Upper lobe of left lung (tissue), 4 donors: ENCODE data around the gene PGA3.

Source experiments
- POLR2AphosphoS5 ChIP-seq, 2 donors: sonication (generic); formaldehyde crosslinking; IDR thresholded peaks; one replicate each; pipeline ENCODE4 v1.5.1; 2017; ENCODE audit warnings: antibody characterized with exemption in 2 of 2
- TF ChIP-seq, protein P1 (sequence below), 6 experiments: fragments of 450-650 bp in 4 of 6; fragments of 200-600 bp in 2 of 6; sonication (generic) in 2 of 6; IDR thresholded peaks; one replicate each; pipeline ENCODE4 v1.5.1; 2016 to 2019; ENCODE audit warnings: antibody characterized with exemption in 6 of 6

DNA sequence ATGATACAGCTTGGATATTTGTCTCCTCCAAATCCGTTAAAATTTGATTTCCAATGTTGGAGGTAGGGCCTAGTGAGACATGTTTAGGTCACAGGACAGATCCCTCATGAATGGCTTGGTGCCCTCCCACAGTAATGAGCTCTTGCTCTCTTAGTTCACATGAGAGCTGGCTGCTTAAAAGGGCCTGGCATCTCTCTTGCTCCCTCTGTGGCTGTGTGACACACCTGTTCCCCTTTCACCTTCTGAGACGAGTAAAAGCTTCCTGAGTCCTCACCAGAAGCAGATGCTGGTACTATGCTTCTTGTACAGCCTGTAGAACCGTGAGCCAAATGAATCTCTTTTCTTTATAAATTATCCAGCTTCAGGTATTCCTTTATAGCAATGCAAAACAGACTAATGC lies 45.6 kb upstream of the PGA3 start:
- TF ChIP-seq, protein P1, sequence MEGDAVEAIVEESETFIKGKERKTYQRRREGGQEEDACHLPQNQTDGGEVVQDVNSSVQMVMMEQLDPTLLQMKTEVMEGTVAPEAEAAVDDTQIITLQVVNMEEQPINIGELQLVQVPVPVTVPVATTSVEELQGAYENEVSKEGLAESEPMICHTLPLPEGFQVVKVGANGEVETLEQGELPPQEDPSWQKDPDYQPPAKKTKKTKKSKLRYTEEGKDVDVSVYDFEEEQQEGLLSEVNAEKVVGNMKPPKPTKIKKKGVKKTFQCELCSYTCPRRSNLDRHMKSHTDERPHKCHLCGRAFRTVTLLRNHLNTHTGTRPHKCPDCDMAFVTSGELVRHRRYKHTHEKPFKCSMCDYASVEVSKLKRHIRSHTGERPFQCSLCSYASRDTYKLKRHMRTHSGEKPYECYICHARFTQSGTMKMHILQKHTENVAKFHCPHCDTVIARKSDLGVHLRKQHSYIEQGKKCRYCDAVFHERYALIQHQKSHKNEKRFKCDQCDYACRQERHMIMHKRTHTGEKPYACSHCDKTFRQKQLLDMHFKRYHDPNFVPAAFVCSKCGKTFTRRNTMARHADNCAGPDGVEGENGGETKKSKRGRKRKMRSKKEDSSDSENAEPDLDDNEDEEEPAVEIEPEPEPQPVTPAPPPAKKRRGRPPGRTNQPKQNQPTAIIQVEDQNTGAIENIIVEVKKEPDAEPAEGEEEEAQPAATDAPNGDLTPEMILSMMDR (IDR thresholded peaks at IDR 0.05): no peak
- TF ChIP-seq POLR2AphosphoS5 (IDR thresholded peaks at IDR 0.05): no peak
